Activated T-cell treated with anti-CD3 and anti-CD28 coated beads for 24 hours (primary cell): ENCODE data around the gene SORBS2.

Experiments
- DNase-seq: peaks from one replicate; pipeline ENCODE4 v3.0.0-alpha.2; 2020; ENCODE audit warnings: low read depth

Gene SORBS2

DNA sequence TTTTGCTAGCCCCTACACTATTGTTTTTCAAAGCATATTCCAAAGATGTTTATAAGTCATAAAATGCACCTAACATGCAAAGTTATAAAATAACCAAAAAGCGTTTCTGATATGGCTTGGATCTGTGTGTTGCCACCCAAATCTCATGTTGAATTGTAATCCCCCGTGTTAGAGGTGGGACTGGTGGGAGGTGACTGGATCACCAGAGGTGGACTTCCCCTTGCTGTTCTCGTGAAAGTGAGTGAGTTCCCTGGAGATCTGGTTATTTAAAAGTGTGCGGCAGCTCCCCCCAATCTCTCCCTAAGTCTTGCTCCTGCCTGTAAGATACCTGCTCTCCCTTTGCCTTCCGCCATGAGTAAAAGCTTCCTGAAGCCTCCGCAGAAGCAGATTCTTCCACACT lies 22.8 kb upstream of the SORBS2 start:
- no peak for DNase-seq

DNA sequence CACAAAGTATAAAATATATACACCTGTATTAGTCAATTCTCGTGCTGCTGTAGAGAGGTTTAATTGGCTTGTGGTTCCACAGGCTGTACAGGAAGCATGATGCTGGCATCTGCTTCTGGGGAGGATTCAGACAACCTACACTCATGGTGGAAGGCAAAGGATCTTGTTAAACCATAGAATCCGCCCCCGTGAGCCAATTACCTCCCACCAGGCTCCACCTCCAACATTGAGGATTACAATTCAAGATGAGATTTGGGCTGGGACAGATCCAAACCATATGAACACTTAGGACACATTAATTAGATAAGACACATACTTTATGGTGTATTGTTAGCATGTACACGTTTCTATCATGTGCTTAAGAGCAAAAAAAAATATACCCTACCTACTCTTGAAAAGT lies 22.1 kb upstream of the SORBS2 start:
- DNase-seq = no peak

DNA sequence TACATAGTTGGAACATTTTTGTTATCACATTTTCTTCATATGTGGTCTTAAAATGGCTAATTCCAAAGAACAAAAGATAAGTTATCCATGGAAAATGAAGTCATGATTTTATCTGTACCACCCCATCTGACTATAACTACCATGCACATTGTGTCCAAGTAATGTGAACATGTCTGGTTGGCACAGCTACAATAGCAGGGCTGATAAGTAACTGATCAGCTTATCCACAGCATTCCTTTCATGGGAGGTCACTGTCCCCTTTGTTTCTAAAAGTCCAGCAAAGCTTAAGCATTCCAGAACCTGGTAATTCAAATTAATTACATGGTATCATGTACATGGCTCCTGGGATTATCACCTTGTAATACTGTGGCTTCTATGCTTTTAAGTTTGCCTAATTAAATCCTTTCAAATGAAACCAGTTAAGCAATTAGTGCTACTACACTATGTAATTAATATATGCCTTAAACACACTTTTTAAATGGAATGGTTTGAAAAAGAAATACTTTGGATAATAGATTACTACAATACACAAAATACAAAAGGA lies 21.1 kb upstream of the SORBS2 start:
- DNase-seq = no peak

DNA sequence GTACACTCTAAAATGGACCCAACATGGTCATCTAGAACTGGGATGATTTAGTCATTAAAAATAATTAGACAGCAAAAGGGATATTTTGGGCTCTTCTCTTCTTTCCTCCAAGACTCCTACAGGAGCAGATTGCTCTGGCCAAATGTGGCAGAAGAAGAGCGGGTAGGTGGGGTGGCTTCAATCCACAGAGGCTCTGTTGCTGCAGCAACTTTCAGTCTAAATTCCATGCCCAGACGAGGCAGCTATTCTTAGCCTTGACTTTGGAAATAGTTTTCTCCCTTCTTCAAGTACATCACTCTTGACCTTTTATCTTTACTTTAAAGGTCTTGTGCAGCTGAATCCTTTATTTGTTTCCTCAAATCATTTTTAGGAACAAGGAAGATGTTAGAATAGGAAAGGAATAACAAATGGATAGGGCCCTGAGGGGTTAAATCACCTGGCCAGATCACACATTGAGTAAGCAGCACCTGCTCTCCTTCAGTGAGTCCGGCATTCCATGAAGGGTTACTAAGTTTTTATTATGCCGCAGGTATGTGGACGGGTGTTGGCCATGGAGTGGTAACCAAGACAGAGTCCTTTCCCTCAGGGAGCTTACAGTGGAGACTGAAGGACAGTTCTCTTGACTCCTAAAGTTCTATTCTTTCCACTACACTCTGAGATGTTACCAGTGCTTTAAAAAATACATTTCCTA lies 19.3 kb upstream of the SORBS2 start:
- no peak for DNase-seq

DNA sequence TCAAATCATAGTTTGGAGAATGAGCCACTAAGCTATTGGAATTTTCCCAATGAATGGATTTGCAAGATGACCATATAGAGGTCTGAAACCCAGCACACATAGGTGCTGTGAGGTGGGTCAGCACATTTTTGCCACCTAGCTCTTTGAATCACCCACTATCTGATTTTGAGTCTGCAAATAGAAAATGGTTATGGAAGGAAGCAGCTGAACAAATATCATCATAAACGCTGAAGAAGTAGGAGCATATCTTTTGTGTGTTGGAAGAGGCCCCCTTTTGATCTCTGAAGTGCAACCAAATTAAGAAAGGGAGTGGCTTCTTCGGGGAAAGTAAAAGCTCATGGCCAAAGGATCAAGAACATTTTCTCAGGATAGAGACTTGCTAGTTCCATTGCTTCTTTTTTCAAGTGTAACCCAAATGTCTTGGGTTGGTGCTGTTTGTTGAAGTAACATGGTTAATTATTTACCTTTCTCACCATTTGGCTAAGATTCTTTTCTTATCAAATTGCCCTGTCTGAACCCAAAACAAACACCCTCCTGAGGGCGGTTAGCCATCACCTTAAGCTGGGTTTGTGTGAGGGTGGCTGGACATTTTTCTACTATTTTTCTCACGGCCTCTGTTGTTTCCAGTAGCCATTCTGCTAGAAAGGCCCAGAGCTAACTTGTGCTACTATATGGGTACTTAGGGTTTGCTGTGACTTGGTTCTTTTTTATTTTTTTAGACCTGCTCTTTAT lies 18.4 kb upstream of the SORBS2 start:
- DNase-seq = no peak

DNA sequence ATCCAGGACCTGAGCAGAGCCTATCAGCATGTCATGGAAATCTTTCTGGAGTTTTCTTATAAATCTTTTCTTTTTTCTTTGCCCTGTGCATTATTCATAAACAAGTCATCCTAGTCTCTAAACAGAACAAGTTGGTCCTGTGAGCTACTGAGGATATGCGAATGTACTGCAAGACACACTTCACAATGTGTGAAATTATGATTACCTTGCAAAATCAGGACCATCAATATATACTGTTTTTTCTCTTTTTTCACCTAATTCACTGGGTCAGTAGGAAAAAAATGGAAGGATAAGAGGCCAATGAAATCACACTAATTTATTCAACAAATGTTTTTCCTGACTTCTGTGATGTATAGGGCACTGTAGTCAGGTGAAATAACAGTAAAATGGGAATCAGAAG lies 14.4 kb upstream of the SORBS2 start:
- no peak for DNase-seq

DNA sequence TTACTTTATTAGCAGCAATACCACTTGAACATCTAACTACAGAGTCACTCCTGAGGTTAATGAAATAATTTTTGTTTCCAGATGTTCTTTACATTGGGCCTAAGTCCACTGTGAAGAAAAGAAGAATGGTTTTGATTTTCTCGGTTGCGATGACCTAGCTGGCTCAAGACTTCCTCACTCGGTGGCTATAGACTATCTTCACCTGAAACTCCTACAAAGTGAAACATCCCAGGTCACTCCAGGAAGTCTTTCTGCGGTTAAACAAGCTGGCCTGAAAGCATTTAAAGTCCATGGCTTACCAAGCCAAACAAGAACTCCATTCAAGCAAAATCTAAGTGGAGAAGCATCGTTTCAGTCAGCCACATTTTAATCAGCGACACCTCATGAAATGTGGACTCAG lies 13.7 kb upstream of the SORBS2 start:
- no peak for DNase-seq

DNA sequence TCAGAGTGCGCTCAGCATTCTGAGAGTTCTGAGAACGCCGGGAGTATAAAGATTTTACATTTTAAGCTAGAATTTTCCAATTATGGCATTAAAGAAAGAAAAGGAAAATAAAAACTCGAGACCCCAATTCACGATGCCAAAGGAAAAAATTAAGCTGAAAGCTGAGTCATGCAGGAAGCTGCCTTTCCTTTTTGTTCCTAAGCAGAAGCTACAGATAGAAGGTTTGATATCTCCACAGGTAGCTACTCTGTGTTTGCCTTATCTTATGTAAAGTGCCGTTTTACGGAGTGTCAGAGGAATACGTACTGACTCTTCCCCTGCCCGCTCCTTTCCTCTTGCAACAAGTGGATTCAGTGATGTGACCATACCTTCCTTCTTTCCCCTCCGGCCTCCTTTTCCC lies 10.8 kb upstream of the SORBS2 start:
- DNase-seq = no peak

DNA sequence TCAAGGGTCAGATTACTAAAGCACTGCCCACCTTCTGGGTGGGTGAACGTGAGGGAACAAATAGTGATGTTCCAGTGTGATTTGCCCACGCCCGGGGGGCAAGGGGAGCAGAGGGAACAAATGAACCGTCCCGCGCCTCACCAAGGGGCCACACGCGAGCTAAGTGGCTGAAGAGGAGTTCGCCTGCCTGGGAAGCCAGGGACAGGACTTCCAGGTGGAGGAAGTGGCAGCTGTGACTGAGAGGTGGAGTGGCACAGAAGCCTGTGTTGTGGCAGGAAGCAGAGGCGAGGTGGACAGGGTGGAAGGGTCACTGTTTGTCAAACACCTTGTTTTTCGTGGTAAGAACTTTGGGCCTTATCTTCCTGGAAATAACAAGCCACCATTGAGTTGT lies 9.0 kb upstream of the SORBS2 start:
- DNase-seq = no peak

DNA sequence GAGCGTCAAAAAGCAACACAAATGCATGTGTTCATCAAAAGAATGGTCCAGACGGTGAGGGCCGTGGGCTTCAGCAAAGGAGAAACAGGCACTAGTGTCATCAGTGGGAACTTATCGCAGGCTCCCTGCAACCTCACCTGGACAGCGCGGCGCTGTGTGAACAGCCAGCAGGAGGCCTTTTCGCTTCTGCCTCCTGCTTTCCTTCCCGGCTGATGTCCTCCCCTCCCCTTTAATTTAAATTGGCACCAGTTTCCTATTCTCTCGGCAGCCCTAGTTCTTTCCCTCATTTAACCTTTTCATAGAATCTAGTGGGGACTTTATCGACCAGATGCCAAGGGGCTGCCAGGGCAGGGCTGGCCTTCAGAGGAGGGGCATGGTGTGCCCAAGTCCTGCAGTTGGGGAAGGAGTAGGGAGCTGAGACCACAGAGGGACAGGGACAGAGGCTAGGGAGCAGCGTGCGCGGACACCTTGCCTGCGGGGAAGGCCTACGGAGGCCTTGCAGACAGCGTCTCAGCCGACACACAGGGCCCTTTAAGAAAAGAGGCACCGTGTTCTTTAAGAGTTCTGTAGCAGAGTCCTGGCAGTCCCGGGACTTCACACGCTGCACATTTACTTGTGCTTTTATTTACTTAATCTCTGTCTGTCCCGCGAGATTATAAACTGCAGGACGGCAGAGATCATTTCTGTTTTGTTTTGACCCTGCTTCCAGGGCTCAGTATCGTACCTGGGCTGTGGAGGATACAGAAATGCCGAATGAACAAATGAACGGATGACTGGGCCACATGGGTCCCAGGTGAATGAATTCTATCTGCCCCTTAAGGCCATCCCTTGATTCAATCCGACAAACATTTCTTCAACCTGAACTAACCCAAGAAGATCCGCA lies 8.4 kb upstream of the SORBS2 start:
- no peak for DNase-seq

DNA sequence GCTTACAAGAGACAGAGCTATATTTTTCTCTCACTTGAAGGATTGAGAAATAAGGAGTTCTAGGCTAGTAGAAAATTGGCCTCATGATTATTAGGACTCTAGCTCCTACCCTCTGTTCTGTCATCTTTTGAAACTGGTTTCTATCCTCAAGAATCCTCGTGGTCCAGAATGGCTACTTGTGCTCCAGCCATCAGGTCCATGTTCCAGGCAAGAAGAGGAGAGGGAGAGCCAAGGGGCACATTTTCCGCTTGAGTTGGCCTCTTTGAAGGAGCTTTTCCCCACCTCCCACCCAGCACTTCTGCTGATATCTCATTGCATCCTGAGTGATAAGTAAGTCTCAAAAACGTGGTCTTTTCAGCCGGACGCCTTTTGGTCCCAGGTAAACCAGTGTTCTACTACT lies 7.2 kb upstream of the SORBS2 start:
- no peak for DNase-seq

DNA sequence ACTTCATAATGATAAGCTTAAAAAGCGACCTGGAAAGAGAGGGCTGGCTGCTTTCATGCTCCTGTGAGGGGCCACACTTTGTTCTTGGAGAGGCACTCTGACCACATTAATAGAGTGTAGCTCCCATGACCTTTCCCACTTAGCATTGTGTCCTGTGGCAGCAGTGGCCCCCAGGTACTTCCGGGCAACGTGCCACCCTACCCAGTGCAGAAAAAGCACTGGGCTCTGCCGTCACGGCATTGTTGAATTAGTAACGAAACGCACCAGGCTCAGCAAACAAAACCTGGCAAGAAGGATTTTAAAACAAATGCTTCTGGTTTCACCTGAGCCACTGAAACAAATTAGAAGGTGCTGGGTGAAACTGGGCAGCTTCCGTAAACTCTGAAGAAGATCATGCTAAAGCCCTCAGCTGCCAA lies 5.4 kb upstream of the SORBS2 start:
- DNase-seq = no peak

DNA sequence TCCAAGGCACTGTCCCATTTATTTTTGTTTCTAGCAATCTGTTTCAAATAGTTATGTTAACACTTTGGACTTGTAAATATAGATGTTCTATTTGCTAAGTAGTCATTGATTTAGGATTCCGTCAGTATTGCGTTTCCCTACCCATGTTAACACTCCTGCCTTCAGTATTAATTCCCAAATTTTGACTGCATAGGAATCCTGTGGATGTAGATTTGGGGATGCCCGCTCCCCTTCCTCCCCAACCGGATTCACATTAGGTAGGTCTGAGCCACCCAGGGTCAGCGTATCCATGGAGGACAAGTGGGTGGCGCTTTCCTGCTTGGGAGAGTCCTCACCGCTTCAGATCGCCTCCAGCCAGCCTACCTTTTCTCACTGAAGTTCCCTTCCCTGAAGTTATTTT lies 1.1 kb upstream of the SORBS2 start:
- no peak for DNase-seq

DNA sequence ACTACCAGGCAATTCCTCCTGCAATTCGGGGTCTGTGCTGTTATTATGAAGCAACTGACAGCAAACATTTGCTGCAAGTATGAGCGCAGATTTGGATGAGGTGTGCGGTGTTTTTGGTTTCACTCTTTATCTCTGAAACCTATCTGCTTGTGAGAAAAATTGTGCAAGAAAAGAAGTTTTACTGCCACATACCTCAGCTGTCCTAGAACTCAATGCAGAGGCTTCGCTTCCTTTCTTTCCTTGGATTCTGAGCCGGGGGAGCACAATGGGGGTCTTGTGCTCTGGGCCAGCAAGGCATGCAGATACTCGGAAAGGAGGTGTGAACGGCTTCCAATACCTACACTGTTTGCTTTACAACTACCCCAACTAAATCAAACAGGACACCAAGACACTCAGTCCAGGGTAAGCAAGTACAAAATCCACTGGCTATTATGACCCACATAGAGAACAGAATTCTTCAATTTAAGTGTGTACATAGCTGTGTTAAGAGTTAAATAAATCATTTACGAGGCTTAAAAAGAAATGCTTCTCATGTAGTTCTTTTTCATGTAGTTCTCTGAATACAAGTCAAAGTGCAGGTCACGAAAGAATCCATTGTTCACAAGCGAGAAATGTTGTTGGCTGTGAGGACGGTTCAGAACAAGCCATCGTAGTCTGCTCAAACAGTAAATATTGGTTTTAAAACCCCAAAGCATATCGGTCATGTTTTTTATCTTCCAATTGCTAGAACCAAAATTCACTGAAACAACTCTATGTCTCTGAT lies 1.1 kb downstream of the SORBS2 start:
- DNase-seq = no peak

DNA sequence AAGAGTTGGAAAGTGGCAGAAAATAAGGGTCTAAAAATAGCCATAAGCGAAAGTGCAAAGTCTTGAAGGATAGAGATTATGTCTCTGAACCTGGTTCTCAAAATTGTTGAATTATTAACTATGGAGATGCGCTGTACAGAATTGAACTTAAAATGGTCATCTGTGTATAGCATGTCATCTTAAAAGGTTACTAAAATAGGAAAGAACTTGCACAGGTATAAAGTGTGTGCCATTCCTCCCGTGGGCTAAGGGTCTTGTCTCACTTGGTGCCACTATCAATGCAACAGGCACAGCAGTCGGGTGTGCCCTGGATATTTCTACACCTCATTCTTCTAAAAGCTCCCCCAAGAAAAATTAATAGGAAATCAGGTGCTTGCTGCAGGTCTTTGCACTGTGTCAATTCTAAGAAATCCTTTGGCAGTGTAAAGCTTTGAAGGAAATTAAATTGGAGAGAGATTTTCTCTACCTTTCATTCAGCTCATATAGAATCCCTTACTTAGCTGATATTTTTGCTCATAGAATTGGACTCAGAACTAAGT lies 2.4 kb downstream of the SORBS2 start:
- DNase-seq = no peak

DNA sequence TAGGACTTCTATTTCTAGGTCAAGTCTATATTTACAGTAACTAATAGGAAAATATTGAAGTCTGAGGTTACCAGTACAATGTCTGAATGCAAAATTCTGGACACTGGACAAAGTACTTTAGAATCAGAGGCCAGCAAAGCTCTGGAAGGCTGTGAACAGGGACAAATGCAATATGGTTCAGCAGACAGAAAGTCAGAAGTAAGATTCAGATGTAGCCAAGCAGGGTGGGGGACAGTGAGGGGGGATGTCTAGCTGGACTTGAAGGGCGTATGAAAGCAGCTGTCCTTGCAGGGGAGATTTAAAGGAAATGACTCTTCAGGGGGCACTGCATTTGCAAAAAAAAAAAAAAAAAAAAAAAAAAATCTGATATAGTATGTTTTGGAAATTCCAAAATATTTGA lies 2.9 kb downstream of the SORBS2 start:
- no peak for DNase-seq

DNA sequence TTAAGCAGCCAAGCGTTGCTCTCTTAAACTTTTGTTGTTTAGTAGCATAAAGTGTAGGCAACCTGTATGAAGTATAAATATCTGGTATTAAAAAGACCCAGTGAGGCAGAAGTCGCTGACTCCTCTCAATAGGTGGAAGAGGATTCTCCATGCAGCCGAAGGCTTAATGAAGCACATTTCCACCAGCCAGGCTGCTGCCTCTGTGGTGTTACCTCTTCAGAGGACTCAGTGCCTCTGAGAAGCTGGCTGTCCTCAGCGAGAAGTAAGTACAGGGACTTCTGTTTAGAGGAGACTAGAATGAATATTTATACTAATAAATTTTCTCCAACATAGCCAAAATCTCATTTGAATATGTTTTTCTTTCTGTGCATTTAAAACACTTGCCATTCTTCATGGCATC lies 6.0 kb downstream of the SORBS2 start:
- no peak for DNase-seq

DNA sequence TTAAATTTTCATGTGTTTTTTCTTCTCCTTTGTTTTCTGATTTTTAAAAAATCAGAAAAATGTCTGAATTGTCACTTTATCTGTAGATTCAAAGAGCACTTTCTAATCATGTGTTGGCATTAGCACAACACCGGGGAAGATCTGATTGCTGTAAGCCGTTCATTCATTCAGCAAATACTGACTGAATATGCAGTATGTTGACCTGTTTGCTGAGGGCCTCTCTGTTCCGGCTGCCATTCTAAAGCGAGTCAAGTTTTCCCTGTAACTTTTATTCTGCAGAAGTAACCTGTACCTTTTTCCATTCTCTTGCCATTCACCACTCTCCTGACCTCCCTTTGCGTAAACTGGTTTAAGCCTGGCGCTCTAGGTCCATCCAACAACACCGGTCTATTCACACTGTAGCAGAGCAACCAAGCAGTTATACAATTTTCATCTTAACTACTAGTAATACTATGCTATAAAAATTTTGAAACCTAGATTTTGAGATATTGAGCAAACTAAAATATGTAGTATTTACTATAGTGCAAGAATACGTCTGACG lies 6.7 kb downstream of the SORBS2 start:
- DNase-seq = no peak

DNA sequence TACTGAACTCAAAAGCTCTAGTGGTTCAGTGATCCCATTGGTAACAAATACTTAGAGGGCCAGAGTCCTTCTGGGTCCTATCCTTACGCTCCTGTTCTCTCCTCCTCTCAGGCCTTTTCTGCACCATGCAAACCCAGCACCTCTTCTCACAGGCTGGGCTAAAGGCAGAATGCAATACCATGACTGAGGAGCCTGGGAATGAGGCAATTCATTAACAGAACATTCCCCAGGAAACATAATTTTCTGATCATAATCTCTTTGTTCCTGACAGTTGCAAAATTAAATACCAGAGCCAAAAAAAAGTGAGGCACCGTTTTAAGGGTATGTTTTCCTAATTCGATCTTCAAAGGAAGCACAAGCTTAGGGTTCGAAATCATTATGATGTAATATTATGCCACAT lies 9.0 kb downstream of the SORBS2 start:
- no peak for DNase-seq

DNA sequence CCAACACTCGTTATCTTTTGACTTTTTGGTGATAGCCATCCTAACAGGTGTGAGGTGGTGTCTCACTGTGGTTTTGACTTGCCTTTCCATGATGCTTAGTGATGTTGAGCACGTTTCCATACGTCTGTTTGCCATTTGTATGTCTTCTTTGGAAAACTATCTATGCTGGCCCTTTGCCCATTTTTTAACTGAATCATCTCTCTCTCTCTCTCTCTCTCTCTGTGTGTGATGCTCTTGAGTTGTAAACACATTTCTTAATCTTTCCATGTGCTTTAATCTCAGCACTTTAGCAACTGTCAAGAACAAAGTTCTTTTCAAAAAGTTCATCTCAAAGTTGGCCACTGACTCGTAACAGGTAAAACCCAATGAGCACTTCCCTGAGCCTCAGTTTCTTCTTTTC lies 10.5 kb downstream of the SORBS2 start:
- DNase-seq = no peak

DNA sequence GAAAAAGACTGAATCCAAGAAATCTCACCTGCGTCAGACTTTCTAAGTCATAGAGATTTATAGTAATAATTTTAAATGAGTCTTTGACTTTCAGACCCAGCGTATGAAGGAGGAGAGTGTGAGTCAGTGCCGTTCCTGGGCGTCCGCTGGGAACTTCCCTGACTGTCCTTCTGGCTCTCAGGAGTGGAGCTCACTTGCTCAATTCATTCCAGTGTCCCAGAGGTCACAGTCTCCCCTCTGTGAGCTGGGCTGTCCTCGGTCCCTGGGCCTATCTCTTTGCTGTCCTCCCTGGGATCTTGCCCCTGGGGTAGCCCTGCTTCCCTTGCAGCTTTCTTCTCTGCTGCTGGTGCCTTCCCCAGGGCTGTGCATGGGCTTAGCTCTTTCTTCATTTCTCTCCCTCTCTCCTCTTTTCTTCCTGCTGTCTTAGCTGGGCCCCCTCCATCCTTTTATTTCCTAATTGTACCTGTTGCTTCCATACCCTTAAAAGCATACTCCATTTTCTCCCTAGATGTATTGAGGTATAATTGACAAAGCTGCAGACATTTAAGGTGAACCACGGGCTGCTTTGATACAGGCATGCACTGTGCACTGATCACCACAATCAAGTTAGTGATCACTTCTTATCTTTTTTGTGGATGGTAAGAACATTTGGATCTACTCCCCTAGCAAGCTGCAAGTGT lies 11.6 kb downstream of the SORBS2 start:
- no peak for DNase-seq
